Transverse colon (tissue), 4 donors: ENCODE results near the gene DHRS3. TPM values are rescaled to one million over a fixed set of nuclear protein-coding genes. Genes with fewer than 3 reads are reported as not detected.

ENCODE experiments used
- DNase-seq: peaks from one replicate; pipeline ENCODE4 v3.0.0-alpha.2; 2019
- H3K27ac ChIP-seq, 4 donors: fragments of 200-600 bp; sonication (generic); 2 replicates each; pipeline ENCODE4 v1.5.1; 2016 to 2018; ENCODE audit warnings: inconsistent platforms in 4 of 4
- H3K27me3 ChIP-seq: fragments of 200-600 bp; sonication (generic); 2 replicates; pipeline ENCODE4 v1.5.1; 2017; ENCODE audit warnings: inconsistent platforms
- H3K36me3 ChIP-seq, 4 donors: fragments of 200-600 bp; sonication (generic); 2 replicates each; pipeline ENCODE4 v1.5.1; 2017 to 2019; ENCODE audit warnings: inconsistent platforms in 4 of 4
- H3K4me1 ChIP-seq, 4 donors: fragments of 200-600 bp; sonication (generic); 2 replicates each; pipeline ENCODE4 v1.5.1; 2017 to 2020; ENCODE audit warnings: inconsistent platforms in 4 of 4
- H3K4me3 ChIP-seq, 4 donors: fragments of 200-600 bp; sonication (generic); 1 replicate in 1 of 4; 2 replicates in 3 of 4; pipeline versions ENCODE4 v1.5.1 to v1.6.1; 2017 to 2019; ENCODE audit warnings: inconsistent platforms in 4 of 4
- H3K9me3 ChIP-seq, 2 donors: fragments of 200-600 bp; sonication (generic); 2 replicates each; pipeline ENCODE4 v1.5.1; 2017 to 2019; ENCODE audit warnings: inconsistent platforms in 2 of 2
- CTCF ChIP-seq, 5 experiments: fragments of 200-600 bp in 3 of 5; fragments of 450-650 bp in 2 of 5; sonication (generic) in 3 of 5; IDR thresholded peaks; 1 replicate in 2 of 5; 2 replicates in 3 of 5; pipeline ENCODE4 v1.5.1; 2016 to 2017; ENCODE audit warnings: antibody characterized with exemption in 5 of 5, inconsistent platforms in 3 of 5, mild to moderate bottlenecking in 2 of 5, moderate library complexity in 1 of 5
- EP300 ChIP-seq: sonication (generic); formaldehyde crosslinking; IDR thresholded peaks from one replicate; pipeline ENCODE4 v1.6.1; 2017; ENCODE audit warnings: antibody characterized with exemption, low read depth
- POLR2A ChIP-seq: fragments of 450-650 bp; IDR thresholded peaks from one replicate; pipeline ENCODE4 v1.6.1; 2016; ENCODE audit warnings: antibody characterized with exemption, mild to moderate bottlenecking, moderate library complexity
- POLR2AphosphoS5 ChIP-seq, 3 donors: sonication (generic); formaldehyde crosslinking; IDR thresholded peaks; one replicate each; pipeline ENCODE4 v1.6.1; 2016; ENCODE audit warnings: antibody characterized with exemption in 3 of 3
- WGBS, 2 donors: methylation state at CpG; one replicate each; pipeline ENCODE4 v1.1.5; 2018; ENCODE audit warnings: low coverage in 1 of 2; 5-methylcytosine and 5-hydroxymethylcytosine counted together
- in situ Hi-C, 4 donors: fragments of 200-750 bp; cut with MboI; loops; one replicate each; pipeline versions ENCODE4 v1.15.0 to v1.15.1; 2017; ENCODE audit warnings: low sequenced_read_pairs in 3 of 4, low pct_ligation_motif_present in 1 of 4, low pct_unique_long_range_greater_than_20kb in 1 of 4
- intact Hi-C: fragments of 100-400 bp; cut with DNase I; formaldehyde crosslinking; loops from one replicate; pipeline ENCODE4 v1.15.1; 2023; ENCODE audit warnings: low total_unique reads
- total RNA-seq, 4 donors: library from RNA; depleted of rRNA; stranded (reverse); fragments of >200 nt; gene quantifications; one replicate each; pipeline ENCODE4 v1.1.0, GENCODE V29; 2016

DHRS3 gene
- total RNA-seq, 4 donors from 2014 or later = 55.3 to 122 (median 103) TPM

- TF ChIP-seq POLR2AphosphoS5 (IDR thresholded peaks at IDR 0.05) (no peak), EP300 (no peak), CTCF (IDR thresholded peaks at IDR 0.05) (no peak), POLR2A (no peak)
- H3K4me3 ChIP-seq = no peak overlapping the region
- intact Hi-C loops (no loop called here), in situ Hi-C loops (no loop called here)
- no peaks in the 10 kb centered on the region for H3K36me3 ChIP-seq
- 64 to 68% methylated on average over 6 to 10 of the region's 10 CpGs for WGBS, 2 donors
- DNase-seq = no peak
- peaks cover 40 to 96% (median 72%) of the 10 kb centered on the region in 4 donors for H3K4me1 ChIP-seq
- no peaks in the 10 kb centered on the region for H3K9me3 ChIP-seq
- no peaks in the 10 kb centered on the region for H3K27me3 ChIP-seq
- peak overlapping the region; percentile 74 to 91 (median 90) for H3K27ac ChIP-seq
These were observed 20.2 kb downstream of the DHRS3 start for GRCh38 chr1:12597792-12598191.

- H3K36me3 ChIP-seq = no peaks in the 10 kb centered on the region
- TF ChIP-seq CTCF (IDR thresholded peaks at IDR 0.05) (no peak), POLR2A (peak; percentile 18), POLR2AphosphoS5 (IDR thresholded peaks at IDR 0.05) (peak; percentile 76 to 81 (median 77)), EP300 (peak; percentile 50)
- in situ Hi-C loops (no loop called here), intact Hi-C loops (no loop called here)
- H3K4me3 ChIP-seq = peak overlapping the region in 3 of 4 donors; percentile 8 to 43 (median 31)
- no peaks in the 10 kb centered on the region for H3K9me3 ChIP-seq
- no peaks in the 10 kb centered on the region for H3K27me3 ChIP-seq
- WGBS, 2 donors = 14% methylated on average over 31 of the region's 39 CpGs; no CpG with 5 or more reads in 1 of the 2 donors
- DNase-seq = peak; percentile 87
- H3K27ac ChIP-seq = peak overlapping the region; percentile 74 to 91 (median 90)
- peaks cover 39 to 83% (median 61%) of the 10 kb centered on the region in 4 donors for H3K4me1 ChIP-seq
These were observed 21.8 kb downstream of the DHRS3 start for GRCh38 chr1:12596007-12596821.

DNA sequence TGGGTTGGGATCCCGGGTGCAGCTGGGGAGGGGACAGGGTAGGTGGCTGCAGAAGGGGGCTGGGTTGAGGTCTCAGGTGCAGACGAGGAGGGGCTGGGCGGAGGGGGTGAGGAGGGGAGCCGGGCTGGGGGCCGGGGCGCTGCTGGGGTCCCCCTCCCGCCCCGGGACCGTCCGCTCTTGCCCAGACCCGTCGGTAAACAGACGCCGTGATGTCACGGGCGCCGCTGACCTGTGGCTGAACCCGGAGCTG, 22.3 kb downstream of the DHRS3 start:
- Histone ChIP-seq H3K27me3 (no peaks in the 10 kb centered on the region), H3K27ac (peak overlapping the region; percentile 74 to 91 (median 90)), H3K9me3 (no peaks in the 10 kb centered on the region), H3K36me3 (no peaks in the 10 kb centered on the region), H3K4me1 (peaks cover 39 to 81% (median 57%) of the 10 kb centered on the region in 4 donors), H3K4me3 (peak overlapping the region in 3 of 4 donors; percentile 8 to 43 (median 31))
- in situ Hi-C loops (no loop called here), intact Hi-C loops (loop anchor here (2.0 kb wide), 1 partner anchor 21 kb away; no protein-coding TSS in a partner anchor)
- no peak for DNase-seq
- TF ChIP-seq EP300 (no peak), CTCF (IDR thresholded peaks at IDR 0.05) (no peak), POLR2AphosphoS5 (IDR thresholded peaks at IDR 0.05) (no peak), POLR2A (no peak)
- WGBS, 2 donors = 0 to 1% methylated on average over 1 to 13 of the region's 18 CpGs

- DNase-seq = peak; percentile 50
- 4 to 9% methylated on average over 7 to 35 of the region's 47 CpGs for WGBS, 2 donors
- intact Hi-C loops (loop anchor here (2.0 kb wide), 1 partner anchor 22 kb away; no protein-coding TSS in a partner anchor), in situ Hi-C loops (no loop called here)
- Histone ChIP-seq H3K9me3 (no peaks in the 10 kb centered on the region), H3K4me1 (peaks cover 34 to 76% (median 52%) of the 10 kb centered on the region in 4 donors), H3K27ac (peak overlapping the region; percentile 74 to 91 (median 90)), H3K27me3 (no peaks in the 10 kb centered on the region), H3K4me3 (peak overlapping the region in 3 of 4 donors; percentile 8 to 43 (median 31)), H3K36me3 (no peaks in the 10 kb centered on the region)
- TF ChIP-seq EP300 = no peak
- no peak for TF ChIP-seq CTCF (IDR thresholded peaks at IDR 0.05)
- no peak for TF ChIP-seq POLR2A
- TF ChIP-seq POLR2AphosphoS5 (IDR thresholded peaks at IDR 0.05) = peak in 2 of 3 donors; percentile 14 to 35
These were observed 22.8 kb downstream of the DHRS3 start for GRCh38 chr1:12594966-12595756.
